Astrocyte (in vitro differentiated cells and primary cell): ENCODE data around the gene CNTNAP5.

Experiments used
- EZH2 ChIP-seq: IDR thresholded peaks from 2 replicates; pipeline ENCODE4 v1.6.1; 2012; ENCODE audit warnings: mild to moderate bottlenecking, low read length, inconsistent platforms; ENCODE audit not compliant: insufficient read depth
- TF ChIP-seq, protein P1 (sequence below): IDR thresholded peaks from 2 replicates; pipeline ENCODE4 v1.5.1; 2011; ENCODE audit warnings: low read depth, mild to moderate bottlenecking, inconsistent platforms, low read length, moderate library complexity; ENCODE audit not compliant: insufficient read depth

DNA sequence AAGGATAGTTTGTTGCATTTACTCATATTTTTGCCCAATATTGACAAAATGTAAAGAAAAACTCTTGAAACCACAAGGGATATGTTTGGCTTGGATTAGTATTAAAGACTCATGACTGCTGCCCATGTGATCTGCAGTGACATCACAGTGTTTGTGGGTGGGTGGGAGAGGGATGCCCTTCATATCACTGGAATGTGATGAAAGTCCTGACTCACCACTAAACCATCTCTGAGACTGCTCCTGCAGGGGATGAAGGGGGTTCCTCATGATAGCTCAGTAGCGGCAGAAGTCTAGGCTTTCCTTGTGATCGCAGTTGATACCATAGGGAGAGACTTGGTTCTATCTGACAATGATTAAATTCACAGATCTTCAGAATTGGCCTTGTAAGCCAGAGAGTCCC is 451.2 kb downstream of the CNTNAP5 start:
- TF ChIP-seq, protein P1, sequence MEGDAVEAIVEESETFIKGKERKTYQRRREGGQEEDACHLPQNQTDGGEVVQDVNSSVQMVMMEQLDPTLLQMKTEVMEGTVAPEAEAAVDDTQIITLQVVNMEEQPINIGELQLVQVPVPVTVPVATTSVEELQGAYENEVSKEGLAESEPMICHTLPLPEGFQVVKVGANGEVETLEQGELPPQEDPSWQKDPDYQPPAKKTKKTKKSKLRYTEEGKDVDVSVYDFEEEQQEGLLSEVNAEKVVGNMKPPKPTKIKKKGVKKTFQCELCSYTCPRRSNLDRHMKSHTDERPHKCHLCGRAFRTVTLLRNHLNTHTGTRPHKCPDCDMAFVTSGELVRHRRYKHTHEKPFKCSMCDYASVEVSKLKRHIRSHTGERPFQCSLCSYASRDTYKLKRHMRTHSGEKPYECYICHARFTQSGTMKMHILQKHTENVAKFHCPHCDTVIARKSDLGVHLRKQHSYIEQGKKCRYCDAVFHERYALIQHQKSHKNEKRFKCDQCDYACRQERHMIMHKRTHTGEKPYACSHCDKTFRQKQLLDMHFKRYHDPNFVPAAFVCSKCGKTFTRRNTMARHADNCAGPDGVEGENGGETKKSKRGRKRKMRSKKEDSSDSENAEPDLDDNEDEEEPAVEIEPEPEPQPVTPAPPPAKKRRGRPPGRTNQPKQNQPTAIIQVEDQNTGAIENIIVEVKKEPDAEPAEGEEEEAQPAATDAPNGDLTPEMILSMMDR: no peak
- no peak for TF ChIP-seq EZH2
